Prostate gland (tissue), 2 donors: ENCODE data around the gene PARP16.

ENCODE experiments used
- CTCF ChIP-seq, 4 experiments: fragments of 200-600 bp in 2 of 4; fragments of 450-650 bp in 2 of 4; sonication (generic) in 2 of 4; IDR thresholded peaks; 1 replicate in 3 of 4; 2 replicates in 1 of 4; pipeline ENCODE4 v1.5.1; 2016 to 2019; ENCODE audit warnings: antibody characterized with exemption in 4 of 4, mild to moderate bottlenecking in 2 of 4, moderate library complexity in 2 of 4
- POLR2AphosphoS5 ChIP-seq: sonication (generic); formaldehyde crosslinking; IDR thresholded peaks from one replicate; pipeline ENCODE4 v1.6.1; 2017; ENCODE audit warnings: antibody characterized with exemption

GRCh38 chr15:65260968-65261367 lies 25.7 kb downstream of the PARP16 start:
- TF ChIP-seq CTCF (IDR thresholded peaks at IDR 0.05): no peak
- TF ChIP-seq POLR2AphosphoS5: no peak
